PC-9 (cell line): ENCODE data around the gene HOXD3. TPM values are rescaled to one million over a fixed set of nuclear protein-coding genes. Genes with fewer than 3 reads are reported as not detected.

Experiments
- BruUV-seq: library from RNA; stranded (reverse); fragments of 400-500 nt; replicated peaks from 2 replicates; lab custom pipeline; 2021; lab: Mats Ljungman, UMichigan
- CTCF ChIA-PET: fragments of 300-600 bp; sonication (Branson Sonifier 250); formaldehyde crosslinking; loops from one replicate; lab custom pipeline; 2022; ENCODE audit warnings: antibody characterized with exemption; lab: Charles Lee
- POLR2A ChIA-PET: fragments of 300-600 bp; sonication (Branson Sonifier 250); formaldehyde crosslinking; loops from one replicate; lab custom pipeline; 2022; ENCODE audit warnings: antibody characterized with exemption; ENCODE audit not compliant: unreplicated experiment; lab: Charles Lee
- DNase-seq, 2 experiments: peaks; one replicate each; pipeline versions ENCODE4 v3.0.0 to v3.0.0-alpha.2; 2015 to 2022; ENCODE audit warnings: mixed read lengths in 1 of 2
- H2AFZ ChIP-seq: fragments of 200-600 bp; sonication (generic); 2 replicates; pipeline ENCODE4 v1.8.1; 2017; ENCODE audit warnings: antibody characterized with exemption
- H3F3A ChIP-seq: fragments of 200-600 bp; sonication (generic); 2 replicates; pipeline ENCODE4 v1.8.1; 2017; ENCODE audit warnings: antibody characterized with exemption, mild to moderate bottlenecking, low read depth; ENCODE audit not compliant: insufficient read depth
- H3K27ac ChIP-seq: fragments of 200-600 bp; sonication (generic); 2 replicates; pipeline ENCODE4 v1.6.1; 2016; ENCODE audit warnings: mixed run types
- H3K27me3 ChIP-seq: fragments of 200-600 bp; sonication (generic); 2 replicates; pipeline ENCODE4 v1.6.1; 2016; ENCODE audit warnings: low read depth, mixed run types; ENCODE audit not compliant: insufficient read depth
- H3K36me3 ChIP-seq: fragments of 200-600 bp; sonication (generic); 2 replicates; pipeline ENCODE4 v1.6.1; 2016; ENCODE audit warnings: low read depth, mixed run types
- H3K4me1 ChIP-seq: fragments of 200-600 bp; sonication (generic); replicated peaks from 2 replicates; pipeline ENCODE4 v1.6.1; 2016; ENCODE audit warnings: mixed run types; ENCODE audit not compliant: insufficient read depth
- H3K4me2 ChIP-seq: fragments of 200-600 bp; sonication (generic); 2 replicates; pipeline ENCODE4 v1.6.1; 2017; ENCODE audit warnings: mixed run types
- H3K4me3 ChIP-seq: fragments of 200-600 bp; sonication (generic); 2 replicates; pipeline ENCODE4 v1.6.1; 2016; ENCODE audit warnings: mixed run types
- H3K79me2 ChIP-seq: fragments of 200-600 bp; sonication (generic); 2 replicates; pipeline ENCODE4 v1.6.1; 2017; ENCODE audit warnings: low read depth, mixed run types
- H3K9me2 ChIP-seq: fragments of 200-600 bp; sonication (generic); 2 replicates; pipeline ENCODE4 v1.8.1; 2017; ENCODE audit warnings: mild to moderate bottlenecking; ENCODE audit not compliant: insufficient read depth
- H3K9me3 ChIP-seq: fragments of 200-600 bp; sonication (generic); 2 replicates; pipeline ENCODE4 v1.8.1; 2016; ENCODE audit warnings: low read depth; ENCODE audit not compliant: insufficient read depth
- H4K20me1 ChIP-seq: fragments of 200-600 bp; sonication (generic); 2 replicates; pipeline ENCODE4 v1.8.1; 2017; ENCODE audit not compliant: insufficient read depth
- EZH2 ChIP-seq: fragments of 200-600 bp; sonication (generic); IDR thresholded peaks from 2 replicates; pipeline ENCODE4 v1.8.0; 2017; ENCODE audit warnings: antibody characterized with exemption, low read depth
- intact Hi-C: fragments of 100-400 bp; cut with micrococcal nuclease; formaldehyde crosslinking; loops from one replicate; pipeline ENCODE4 v1.10.0; 2022; ENCODE audit not compliant: unreplicated experiment
- total RNA-seq: library from RNA; stranded (reverse); gene quantifications from 2 replicates; pipeline ENCODE4 v1.2.3, GENCODE V29; 2021
- TF ChIP-seq, protein P1 (sequence below): fragments of 200-600 bp; sonication (generic); conservative IDR thresholded peaks from 2 replicates; pipeline ENCODE4 v1.6.1; 2017; ENCODE audit warnings: mixed run types, antibody characterized with exemption, mild to moderate bottlenecking, moderate library complexity

Gene HOXD3
- total RNA-seq, 1 experiment from 2014 or later = not detected

DNA sequence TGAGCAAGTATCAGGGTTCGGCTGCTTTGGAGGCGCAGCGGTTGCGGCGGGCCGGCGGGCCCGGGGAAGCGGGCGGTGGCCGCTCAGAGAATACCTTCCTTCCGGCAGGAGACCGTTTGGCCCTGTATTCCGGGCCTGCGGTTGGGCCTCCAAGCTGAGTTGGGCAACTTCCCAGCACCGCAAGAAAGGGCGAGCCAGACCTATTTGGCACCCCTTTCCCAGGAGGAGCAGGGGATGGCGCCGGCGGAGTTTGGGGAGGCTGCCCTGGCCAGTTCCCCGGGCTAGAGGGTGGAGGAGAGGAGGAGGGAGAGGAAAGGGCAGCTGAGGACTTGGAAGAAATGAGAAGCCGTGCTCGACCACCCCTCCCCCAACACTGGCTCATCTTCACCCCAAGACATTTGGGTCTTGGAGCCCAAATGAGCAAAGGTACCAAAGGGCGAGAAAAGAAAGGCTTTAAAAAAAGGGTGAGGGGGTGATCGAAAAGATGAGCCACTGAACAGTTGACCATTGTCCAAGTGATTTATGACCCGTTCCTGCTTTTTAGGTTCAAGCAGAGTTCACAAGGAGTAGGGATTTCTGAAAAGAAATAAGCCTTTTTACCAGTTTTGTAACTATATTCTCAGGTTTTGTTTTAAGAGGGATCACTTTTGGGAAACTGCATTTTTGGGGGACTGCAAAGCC is 8.4 kb downstream of the HOXD3 start:
- Histone ChIP-seq H3K79me2 (no peaks in the 10 kb centered on the region), H3K4me1 (no peaks in the 10 kb centered on the region), H3K4me2 (no peak overlapping the region), H3K27ac (no peak overlapping the region), H3K9me2 (no peaks in the 10 kb centered on the region), H2AFZ (no peak overlapping the region), H3K9me3 (no peaks in the 10 kb centered on the region), H3K36me3 (no peaks in the 10 kb centered on the region), H4K20me1 (no peaks in the 10 kb centered on the region), H3F3A (no peaks in the 10 kb centered on the region), H3K27me3 (peaks cover 69% of the 10 kb centered on the region), H3K4me3 (no peak overlapping the region)
- no peak for DNase-seq
- BruUV-seq = no TSS peak
- CTCF ChIA-PET = interaction anchor here (0.5 kb wide), 1 partner anchor 268 kb away, joined by 5 read pairs; no protein-coding TSS in a partner anchor
- intact Hi-C loops = no loop called here
- POLR2A ChIA-PET = no interaction called here
- no peak for TF ChIP-seq EZH2
- TF ChIP-seq, protein P1, sequence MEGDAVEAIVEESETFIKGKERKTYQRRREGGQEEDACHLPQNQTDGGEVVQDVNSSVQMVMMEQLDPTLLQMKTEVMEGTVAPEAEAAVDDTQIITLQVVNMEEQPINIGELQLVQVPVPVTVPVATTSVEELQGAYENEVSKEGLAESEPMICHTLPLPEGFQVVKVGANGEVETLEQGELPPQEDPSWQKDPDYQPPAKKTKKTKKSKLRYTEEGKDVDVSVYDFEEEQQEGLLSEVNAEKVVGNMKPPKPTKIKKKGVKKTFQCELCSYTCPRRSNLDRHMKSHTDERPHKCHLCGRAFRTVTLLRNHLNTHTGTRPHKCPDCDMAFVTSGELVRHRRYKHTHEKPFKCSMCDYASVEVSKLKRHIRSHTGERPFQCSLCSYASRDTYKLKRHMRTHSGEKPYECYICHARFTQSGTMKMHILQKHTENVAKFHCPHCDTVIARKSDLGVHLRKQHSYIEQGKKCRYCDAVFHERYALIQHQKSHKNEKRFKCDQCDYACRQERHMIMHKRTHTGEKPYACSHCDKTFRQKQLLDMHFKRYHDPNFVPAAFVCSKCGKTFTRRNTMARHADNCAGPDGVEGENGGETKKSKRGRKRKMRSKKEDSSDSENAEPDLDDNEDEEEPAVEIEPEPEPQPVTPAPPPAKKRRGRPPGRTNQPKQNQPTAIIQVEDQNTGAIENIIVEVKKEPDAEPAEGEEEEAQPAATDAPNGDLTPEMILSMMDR = no peak

DNA sequence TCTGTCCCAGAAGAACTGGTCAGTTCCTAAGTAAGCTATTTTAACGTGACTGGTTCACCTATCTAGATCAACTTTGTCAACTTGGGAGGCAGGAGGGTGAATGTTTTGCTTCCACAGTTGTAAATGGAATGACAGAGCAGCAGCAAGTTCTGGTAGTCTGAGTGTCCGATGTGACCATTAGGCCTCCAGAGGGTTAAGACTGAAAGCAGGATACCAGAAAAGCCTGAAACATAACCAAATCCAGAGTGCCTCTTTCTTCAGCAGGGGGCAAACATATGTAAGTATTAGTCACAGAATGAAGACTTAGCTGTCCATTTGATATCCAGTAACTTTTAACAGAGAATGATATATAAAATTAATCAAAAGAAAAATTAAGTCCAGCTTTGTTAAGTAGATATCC is 9.2 kb downstream of the HOXD3 start:
- no peaks in the 10 kb centered on the region for H3K79me2 ChIP-seq
- H3K36me3 ChIP-seq = no peaks in the 10 kb centered on the region
- no TSS peak for BruUV-seq
- no peaks in the 10 kb centered on the region for H3K4me1 ChIP-seq
- intact Hi-C loops = no loop called here
- no peaks in the 10 kb centered on the region for H3K9me2 ChIP-seq
- TF ChIP-seq, protein P1 = no peak
- no peak for TF ChIP-seq EZH2
- CTCF ChIA-PET = interaction anchor here (0.5 kb wide), 1 partner anchor 267 kb away, joined by 5 read pairs; no protein-coding TSS in a partner anchor
- no peak overlapping the region for H3K4me2 ChIP-seq
- DNase-seq = no peak
- no peak overlapping the region for H2AFZ ChIP-seq
- POLR2A ChIA-PET = no interaction called here
- H4K20me1 ChIP-seq = no peaks in the 10 kb centered on the region
- no peaks in the 10 kb centered on the region for H3K9me3 ChIP-seq
- no peak overlapping the region for H3K27ac ChIP-seq
- H3K27me3 ChIP-seq = peaks cover 61% of the 10 kb centered on the region
- H3F3A ChIP-seq = no peaks in the 10 kb centered on the region
- H3K4me3 ChIP-seq = no peak overlapping the region

DNA sequence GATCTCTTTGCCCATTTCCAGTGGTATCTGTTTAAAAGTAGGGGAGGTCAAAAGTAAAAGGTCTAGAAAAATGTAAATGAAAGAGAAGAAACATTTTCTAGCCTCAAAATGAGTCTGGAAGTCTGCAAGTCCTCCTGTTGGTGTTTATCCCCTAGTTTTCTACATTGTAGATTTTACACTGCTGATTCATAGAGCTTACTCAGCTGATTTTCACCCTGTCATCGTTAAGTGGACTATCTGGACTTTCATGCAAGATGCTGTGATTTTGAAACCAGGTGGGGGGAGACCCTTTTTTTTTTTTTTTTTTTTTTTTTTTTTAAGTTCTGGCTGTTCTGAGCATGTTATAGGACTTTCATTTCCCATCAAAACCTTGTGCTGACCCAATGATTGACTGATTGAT is 10.3 kb downstream of the HOXD3 start:
- Histone ChIP-seq H3K4me2 (no peak overlapping the region), H3K9me3 (no peaks in the 10 kb centered on the region), H3K9me2 (no peaks in the 10 kb centered on the region), H3K27ac (no peak overlapping the region), H3K4me3 (no peak overlapping the region), H3K4me1 (no peaks in the 10 kb centered on the region), H3F3A (no peaks in the 10 kb centered on the region), H3K79me2 (no peaks in the 10 kb centered on the region), H4K20me1 (no peaks in the 10 kb centered on the region), H2AFZ (no peak overlapping the region), H3K36me3 (no peaks in the 10 kb centered on the region), H3K27me3 (peaks cover 50% of the 10 kb centered on the region)
- BruUV-seq = no TSS peak
- intact Hi-C loops = no loop called here
- DNase-seq = no peak
- CTCF ChIA-PET = interaction anchor here (0.7 kb wide), 1 partner anchor 53 kb away, joined by 10 read pairs; no protein-coding TSS in a partner anchor
- POLR2A ChIA-PET = no interaction called here
- TF ChIP-seq, protein P1 = no peak
- no peak for TF ChIP-seq EZH2
